ENCODE data around the gene HID1. TPM values are rescaled to one million over a fixed set of nuclear protein-coding genes. Genes with fewer than 3 reads are reported as not detected.
A peak's percentile ranks its signal among the peaks of the same experiment; 100 is the strongest.

The HID1 gene
- total and polyA plus RNA-seq, 9 of the 15 experiments (the other 6 are each of a cell fraction or from before 2014, with no cell fraction given), result 0.14 to 2.1 (median 0.54) TPM; not detected in 2

DNA sequence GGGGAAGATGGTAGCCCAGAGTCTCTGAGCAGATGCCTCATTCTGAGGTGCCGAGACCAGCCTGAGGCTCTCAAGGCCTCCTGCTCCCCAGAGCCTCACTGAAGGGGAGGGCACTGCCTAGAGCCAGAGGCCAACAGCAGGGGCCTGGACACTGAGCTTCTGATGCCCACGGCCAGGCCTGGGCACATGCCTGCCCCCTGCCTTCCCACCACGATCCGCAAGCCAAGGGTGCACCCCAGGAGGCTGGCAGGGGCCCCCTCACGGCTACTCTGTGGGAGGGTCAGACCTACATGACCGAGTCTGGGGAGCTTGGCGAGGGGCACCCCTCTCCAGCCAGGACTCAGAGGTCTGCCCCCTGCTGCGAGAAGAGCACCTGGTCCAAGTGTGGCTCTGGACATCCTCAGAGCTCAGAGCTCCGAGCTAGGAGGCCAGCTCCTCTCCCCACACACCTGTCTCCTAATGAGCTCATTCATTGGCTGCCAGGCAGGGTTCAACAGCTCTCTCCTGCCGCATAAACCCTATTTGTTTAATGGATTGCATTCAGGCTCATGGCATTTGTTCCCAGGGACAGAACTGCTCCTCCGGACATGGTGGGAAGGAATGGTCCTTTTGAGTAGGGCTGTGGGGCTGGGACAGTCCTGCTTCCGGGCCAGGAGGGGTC is 23.0 kb downstream of the HID1 start:
- FAIRE-seq (no peak), ATAC-seq (no peak), DNase-seq (ENCODE audit: extremely low read depth in 1 of 4, low spot score in 3 of 4) (no peak)
- TF ChIP-seq GATAD2A (IDR thresholded peaks at IDR 0.05) (no peak), ZBTB11 (CRISPR knock-in tag; IDR thresholded peaks at IDR 0.05) (no peak), CCAR2 (IDR thresholded peaks at IDR 0.05; ENCODE audit: low read depth, low read length) (no peak), MEIS2 (IDR thresholded peaks at IDR 0.05; ENCODE audit: partially characterized antibody) (peak; percentile 7)
- TF ChIP-seq, protein P1, sequence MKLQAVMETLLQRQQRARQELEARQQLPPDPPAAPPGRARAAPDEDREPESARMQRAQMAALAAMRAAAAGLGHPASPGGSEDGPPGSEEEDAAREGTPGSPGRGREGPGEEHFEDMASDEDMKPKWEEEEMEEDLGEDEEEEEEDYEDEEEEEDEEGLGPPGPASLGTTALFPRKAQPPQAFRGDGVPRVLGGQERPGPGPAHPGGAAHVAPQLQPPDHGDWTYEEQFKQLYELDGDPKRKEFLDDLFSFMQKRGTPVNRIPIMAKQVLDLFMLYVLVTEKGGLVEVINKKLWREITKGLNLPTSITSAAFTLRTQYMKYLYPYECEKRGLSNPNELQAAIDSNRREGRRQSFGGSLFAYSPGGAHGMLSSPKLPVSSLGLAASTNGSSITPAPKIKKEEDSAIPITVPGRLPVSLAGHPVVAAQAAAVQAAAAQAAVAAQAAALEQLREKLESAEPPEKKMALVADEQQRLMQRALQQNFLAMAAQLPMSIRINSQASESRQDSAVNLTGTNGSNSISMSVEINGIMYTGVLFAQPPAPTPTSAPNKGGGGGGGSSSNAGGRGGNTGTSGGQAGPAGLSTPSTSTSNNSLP (IDR thresholded peaks at IDR 0.05; ENCODE audit: borderline replicate concordance, low read depth, low read length), result no peak
- intact Hi-C loops (cut with micrococcal nuclease), result no loop called here
- no peaks in the 10 kb centered on the region for H3K9me3 ChIP-seq (replicated peaks; ENCODE audit: control insufficient read depth, insufficient read depth, low read depth, low read length)
- no peaks in the 10 kb centered on the region for H3K79me2 ChIP-seq (ENCODE audit: control insufficient read depth, insufficient read depth, low read length)
- peaks cover 0 to 37% of the 10 kb centered on the region in 2 experiments; a peak in 3 of 5 replicates for H3K4me1 ChIP-seq (replicated peaks in 1 of 2; ENCODE audit: control insufficient read depth in 2 of 2, insufficient read depth in 2 of 2, low read length in 2 of 2)
- no peak overlapping the region for H3K4me3 ChIP-seq
- H3K27me3 ChIP-seq (ENCODE audit: control insufficient read depth in 2 of 2, insufficient read depth in 2 of 2, low read length in 2 of 2), result peaks cover 19 to 58% of the 10 kb centered on the region in 2 experiments
- no peak overlapping the region for H2AFZ ChIP-seq (ENCODE audit: low read depth, low read length)
- H3K27ac ChIP-seq (ENCODE audit: extremely low read depth, low read depth, low read length), result no peak overlapping the region; the same call in 2 of the 3 replicates
- no peaks in the 10 kb centered on the region for H4K20me1 ChIP-seq (replicated peaks; ENCODE audit: control insufficient read depth, insufficient read depth, low read length)
- no TSS peak for BruUV-seq (replicated peaks)
- no peak overlapping the region for H3K9ac ChIP-seq (ENCODE audit: insufficient read depth in 1 of 2, low read depth in 2 of 2, low read length in 2 of 2)
- ChIA-PET POLR2A (interaction anchor here (0.6 to 1.5 kb wide), 4 partner anchors 10 to 290 kb away, joined by 3 to 5 read pairs (median 4); partner anchors contain the start of gene USH1G), CTCF (ENCODE audit: low intra/inter-chr PET ratio) (interaction anchor here (0.9 kb wide), 1 partner anchor 107 kb away, joined by 3 read pairs; no protein-coding TSS in a partner anchor)
- in situ Hi-C loops (cut with MboI), result no loop called here
- H3K4me2 ChIP-seq (ENCODE audit: insufficient read depth, low read length), result no peak overlapping the region
- H3K9me1 ChIP-seq (ENCODE audit: control insufficient read depth, insufficient read depth, low read length), result no peaks in the 10 kb centered on the region
- WGBS (ENCODE audit: insufficient coverage, low coverage, missing lambda C conversion rate), result 6% methylated on average over 11 of the region's 12 CpGs
- H3K36me3 ChIP-seq (ENCODE audit: control insufficient read depth, insufficient read depth, low read length), result no peaks in the 10 kb centered on the region
